CD4-positive, alpha-beta T cell (primary cell): ENCODE results near the gene ARMC9. TPM values are rescaled to one million over a fixed set of nuclear protein-coding genes. Genes with fewer than 3 reads are reported as not detected.

Source experiments
- ATAC-seq: fragments of 200-7000 bp; cut with Tn5 transposase; one replicate; pipeline ENCODE4 v1.10.0; 2022; ENCODE audit warnings: mild to moderate bottlenecking; ENCODE audit not compliant: poor library complexity
- CTCF ChIA-PET: fragments of 350-600 bp; sonication (Branson Sonifier 250); formaldehyde crosslinking; loops from one replicate; lab custom pipeline; 2021; ENCODE audit warnings: antibody characterized with exemption, inconsistent platforms; lab: Charles Lee
- POLR2A ChIA-PET: fragments of 350-600 bp; sonication (Branson Sonifier 250); formaldehyde crosslinking; loops from one replicate; lab custom pipeline; 2021; ENCODE audit warnings: antibody characterized with exemption, inconsistent platforms; lab: Charles Lee
- DNase-seq, 14 experiments: peaks; one replicate each; pipeline ENCODE4 v3.0.0-alpha.2; 2013 to 2020; ENCODE audit warnings: mixed read lengths in 2 of 14
- H3K27ac ChIP-seq, 2 donors: one replicate each; pipeline versions ENCODE4 v1.5.1 to v1.7.0; 2013; ENCODE audit warnings: low read length in 2 of 2, low read depth in 1 of 2, mild to moderate bottlenecking in 1 of 2
- H3K27me3 ChIP-seq, 2 experiments: 1 replicate in 1 of 2; 2 replicates in 1 of 2; pipeline versions ENCODE4 v1.6.1 to v1.7.0; 2013; ENCODE audit warnings: low read length in 2 of 2, control low read depth in 1 of 2, mild to moderate bottlenecking in 1 of 2, moderate library complexity in 1 of 2; ENCODE audit not compliant: insufficient read depth in 2 of 2, control insufficient read depth in 1 of 2
- H3K36me3 ChIP-seq: one replicate; pipeline ENCODE4 v1.6.1; 2013; ENCODE audit warnings: low read length, control low read depth; ENCODE audit not compliant: insufficient read depth
- H3K4me1 ChIP-seq: one replicate; pipeline ENCODE4 v1.6.1; 2013; ENCODE audit warnings: low read length, control low read depth; ENCODE audit not compliant: insufficient read depth
- H3K4me3 ChIP-seq: one replicate; pipeline ENCODE4 v1.5.1; 2013; ENCODE audit warnings: mild to moderate bottlenecking, low read length, moderate library complexity
- H3K9me3 ChIP-seq, 2 experiments: 1 replicate in 1 of 2; 2 replicates in 1 of 2; pipeline versions ENCODE4 v1.6.1 to v1.7.0; 2013; ENCODE audit warnings: low read length in 2 of 2, mild to moderate bottlenecking in 2 of 2, control low read depth in 1 of 2, moderate library complexity in 1 of 2; ENCODE audit not compliant: control insufficient read depth in 1 of 2, insufficient read depth in 1 of 2
- H3K27ac Mint-ChIP-seq: one replicate; pipeline ENCODE4 v1.8.0; 2020; ENCODE audit warnings: mixed read lengths
- H3K27me3 Mint-ChIP-seq: one replicate; pipeline ENCODE4 v1.8.0; 2021; ENCODE audit warnings: mixed read lengths
- H3K36me3 Mint-ChIP-seq: one replicate; pipeline ENCODE4 v1.8.0; 2021; ENCODE audit warnings: low read depth, mixed read lengths
- H3K4me1 Mint-ChIP-seq: one replicate; pipeline ENCODE4 v1.8.0; 2021; ENCODE audit warnings: low read depth, mixed read lengths
- H3K4me3 Mint-ChIP-seq: one replicate; pipeline ENCODE4 v1.8.0; 2020; ENCODE audit warnings: mild to moderate bottlenecking, mixed read lengths
- H3K9me3 Mint-ChIP-seq: one replicate; pipeline ENCODE4 v1.8.0; 2020; ENCODE audit warnings: mixed read lengths
- intact Hi-C, 2 experiments: fragments of 100-400 bp; cut with DNase I in 1 of 2; cut with micrococcal nuclease in 1 of 2; formaldehyde crosslinking; loops; one replicate each; pipeline versions ENCODE4 v1.15.1 to v1.9.0; 2023 to 2025; cut with DNase I, micrococcal nuclease
- total RNA-seq, 174 experiments: library from RNA in 2 of 174; stranded (reverse) in 2 of 174; gene quantifications; one replicate each; pipeline ENCODE4 v1.2.3 and lab custom pipeline; 2021 to 2026
- TF ChIP-seq, protein P1 (sequence below): fragments of 200-600 bp; IDR thresholded peaks from one replicate; pipeline ENCODE4 v1.8.0; 2022; ENCODE audit warnings: antibody characterized with exemption, mild to moderate bottlenecking

Gene ARMC9
- total RNA-seq, 2 experiments from 2014 or later = 0.16 to 0.42 TPM

DNA sequence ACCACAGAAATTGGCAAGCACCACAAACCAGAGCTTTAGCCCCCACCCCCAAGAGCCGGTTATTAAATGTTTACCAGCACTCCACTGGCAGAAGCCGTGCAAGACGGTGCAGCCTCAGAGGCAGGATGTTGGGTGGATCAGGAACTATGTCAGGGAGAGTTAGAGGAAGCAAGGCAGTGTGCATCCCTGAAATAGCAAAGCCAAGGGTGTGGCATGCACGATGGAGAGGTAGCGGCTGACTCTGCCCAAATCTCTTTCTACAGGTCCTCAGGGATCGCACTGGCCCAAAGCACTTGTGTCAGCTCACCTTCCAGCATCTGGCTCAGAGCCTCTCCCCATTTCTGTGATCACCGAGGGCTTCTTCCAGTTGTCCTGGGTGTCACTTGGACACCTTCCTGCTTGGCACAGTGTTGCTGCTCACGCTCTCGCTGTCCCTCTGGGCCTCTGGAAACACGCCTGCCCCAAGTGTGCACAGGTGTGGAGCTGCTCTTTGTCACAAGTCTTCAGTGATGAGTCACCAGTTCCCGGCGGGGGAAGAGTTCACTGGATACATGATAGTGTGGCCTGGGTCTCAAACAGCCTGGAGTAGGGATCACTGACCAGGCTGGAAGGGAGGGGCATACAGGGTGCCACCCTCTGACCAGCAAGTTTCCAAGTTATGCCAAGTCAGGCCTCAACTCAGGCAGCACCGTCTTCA lies 179.7 kb downstream of the ARMC9 start:
- no peak overlapping the region for H3K4me3 ChIP-seq

DNA sequence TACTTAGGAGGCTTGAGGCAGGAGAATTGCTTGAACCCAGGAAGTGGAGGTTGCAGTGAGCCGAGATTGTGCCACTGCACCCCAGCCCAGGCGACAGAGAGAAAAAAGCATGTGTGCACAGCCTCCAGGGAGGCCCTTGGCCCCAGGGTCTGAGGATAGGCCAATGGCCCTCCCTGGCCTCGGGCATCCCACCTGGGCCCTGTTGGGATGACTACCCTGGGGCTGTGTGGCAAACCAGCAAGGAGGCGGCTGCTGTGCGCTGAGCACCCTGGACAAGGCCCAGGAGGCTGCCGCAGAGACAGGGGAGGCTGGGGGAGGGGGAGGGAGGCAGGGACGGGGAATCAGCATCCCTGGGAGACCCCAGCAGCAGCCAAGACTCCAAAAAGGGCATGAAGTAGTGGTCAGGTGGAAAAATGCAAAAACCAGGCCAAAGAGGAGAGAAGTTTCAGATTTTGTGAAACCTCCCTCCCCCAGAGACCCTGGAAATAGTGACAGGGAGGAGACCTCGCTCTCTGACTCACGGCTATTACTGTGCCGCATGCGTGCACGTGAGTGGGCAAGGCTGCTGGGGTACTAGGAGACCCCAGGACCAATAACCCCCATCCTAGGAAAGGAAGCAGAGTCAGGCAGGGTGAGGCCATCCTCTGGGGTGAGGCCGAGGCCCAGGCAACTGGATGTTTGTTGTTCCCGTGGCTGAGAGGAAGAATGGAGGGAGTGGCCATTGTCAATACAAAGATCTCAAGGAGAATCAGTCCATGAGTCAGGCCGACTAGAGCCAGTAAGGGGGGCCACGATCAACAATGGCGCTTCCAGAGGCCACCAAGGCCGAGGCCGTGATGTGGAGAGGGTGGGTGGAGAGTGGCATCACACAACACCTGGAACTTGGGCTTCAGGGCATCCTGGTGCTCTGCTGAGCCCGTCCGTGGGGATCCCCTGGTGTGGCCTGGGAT lies 181.1 kb downstream of the ARMC9 start:
- H3K36me3 ChIP-seq = no peaks in the 10 kb centered on the region
- peaks cover 0 to 23% of the 10 kb centered on the region in 2 experiments for H3K9me3 ChIP-seq
- no peak overlapping the region for H3K4me3 ChIP-seq
- H3K27me3 Mint-ChIP-seq = peaks cover 5% of the 10 kb centered on the region
- H3K9me3 Mint-ChIP-seq = no peaks in the 10 kb centered on the region
- no peaks in the 10 kb centered on the region for H3K27me3 ChIP-seq
- POLR2A ChIA-PET = no interaction called here
- H3K4me3 Mint-ChIP-seq = no peak overlapping the region
- H3K27ac ChIP-seq = no peak overlapping the region
- no peaks in the 10 kb centered on the region for H3K36me3 Mint-ChIP-seq
- CTCF ChIA-PET = no interaction called here
- DNase-seq = no peak
- intact Hi-C loops = no loop called here
- H3K4me1 ChIP-seq = no peaks in the 10 kb centered on the region
- ATAC-seq = no peak
- no peak overlapping the region for H3K27ac Mint-ChIP-seq
- TF ChIP-seq, protein P1, sequence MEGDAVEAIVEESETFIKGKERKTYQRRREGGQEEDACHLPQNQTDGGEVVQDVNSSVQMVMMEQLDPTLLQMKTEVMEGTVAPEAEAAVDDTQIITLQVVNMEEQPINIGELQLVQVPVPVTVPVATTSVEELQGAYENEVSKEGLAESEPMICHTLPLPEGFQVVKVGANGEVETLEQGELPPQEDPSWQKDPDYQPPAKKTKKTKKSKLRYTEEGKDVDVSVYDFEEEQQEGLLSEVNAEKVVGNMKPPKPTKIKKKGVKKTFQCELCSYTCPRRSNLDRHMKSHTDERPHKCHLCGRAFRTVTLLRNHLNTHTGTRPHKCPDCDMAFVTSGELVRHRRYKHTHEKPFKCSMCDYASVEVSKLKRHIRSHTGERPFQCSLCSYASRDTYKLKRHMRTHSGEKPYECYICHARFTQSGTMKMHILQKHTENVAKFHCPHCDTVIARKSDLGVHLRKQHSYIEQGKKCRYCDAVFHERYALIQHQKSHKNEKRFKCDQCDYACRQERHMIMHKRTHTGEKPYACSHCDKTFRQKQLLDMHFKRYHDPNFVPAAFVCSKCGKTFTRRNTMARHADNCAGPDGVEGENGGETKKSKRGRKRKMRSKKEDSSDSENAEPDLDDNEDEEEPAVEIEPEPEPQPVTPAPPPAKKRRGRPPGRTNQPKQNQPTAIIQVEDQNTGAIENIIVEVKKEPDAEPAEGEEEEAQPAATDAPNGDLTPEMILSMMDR = no peak
- no peaks in the 10 kb centered on the region for H3K4me1 Mint-ChIP-seq

More for the DNA sequence above, 179.7 kb downstream of the ARMC9 start:
- CTCF ChIA-PET = no interaction called here
- no peaks in the 10 kb centered on the region for H3K4me1 ChIP-seq
- no peaks in the 10 kb centered on the region for H3K27me3 ChIP-seq
- POLR2A ChIA-PET = no interaction called here
- Mint-ChIP-seq H3K27ac (no peak overlapping the region), H3K9me3 (no peaks in the 10 kb centered on the region), H3K27me3 (peaks cover 5% of the 10 kb centered on the region), H3K4me3 (no peak overlapping the region), H3K4me1 (no peaks in the 10 kb centered on the region), H3K36me3 (no peaks in the 10 kb centered on the region)
- H3K27ac ChIP-seq = no peak overlapping the region
- H3K9me3 ChIP-seq = peaks cover 0 to 10% of the 10 kb centered on the region in 2 experiments
- intact Hi-C loops = no loop called here
- ATAC-seq = no peak
- H3K36me3 ChIP-seq = no peaks in the 10 kb centered on the region
- no peak for DNase-seq
- TF ChIP-seq, protein P1 = no peak

DNA sequence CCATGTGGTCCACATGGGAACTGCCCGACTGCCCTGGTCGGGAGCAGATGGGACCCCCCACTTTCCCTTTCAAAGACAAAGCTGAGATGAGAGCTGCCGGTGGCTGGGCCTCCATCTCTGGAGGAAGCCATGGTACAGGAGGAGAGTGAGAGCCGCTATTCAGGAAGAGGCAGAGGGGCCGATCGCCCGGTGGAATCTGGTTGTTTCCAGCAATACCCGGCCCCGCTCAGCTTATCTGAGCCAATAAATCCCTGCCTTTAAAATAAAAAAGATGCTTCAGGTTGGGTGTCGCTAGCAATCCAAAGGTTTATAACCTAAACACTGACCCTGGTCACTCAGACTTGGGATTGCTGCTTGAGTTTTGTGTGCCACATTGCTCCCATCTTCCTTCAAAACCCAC lies 181.9 kb downstream of the ARMC9 start:
- intact Hi-C loops = no loop called here
- POLR2A ChIA-PET = no interaction called here
- peaks cover 7% of the 10 kb centered on the region for H3K9me3 Mint-ChIP-seq
- ATAC-seq = no peak
- H3K27ac Mint-ChIP-seq = no peak overlapping the region
- Histone ChIP-seq H3K27ac (no peak overlapping the region), H3K9me3 (peaks cover 3 to 27% of the 10 kb centered on the region in 2 experiments), H3K27me3 (no peaks in the 10 kb centered on the region), H3K36me3 (no peaks in the 10 kb centered on the region), H3K4me1 (no peaks in the 10 kb centered on the region), H3K4me3 (no peak overlapping the region)
- no peak for DNase-seq
- TF ChIP-seq, protein P1 = no peak
- peaks cover 5% of the 10 kb centered on the region for H3K27me3 Mint-ChIP-seq
- CTCF ChIA-PET = no interaction called here
- H3K4me3 Mint-ChIP-seq = no peak overlapping the region
- H3K4me1 Mint-ChIP-seq = no peaks in the 10 kb centered on the region
- no peaks in the 10 kb centered on the region for H3K36me3 Mint-ChIP-seq
